HUES48 (cell line): ENCODE measurements around the gene SLAMF7.
"Not testable (repeated sequence)": the region's sequence is repeated elsewhere in the genome, so short reads cannot be mapped to it uniquely, and the experiment has no call there.

ENCODE experiments used
- H3K27ac ChIP-seq: one replicate; pipeline ENCODE4 v1.7.0; 2013; ENCODE audit warnings: low read depth, low read length, inconsistent platforms
- H3K27me3 ChIP-seq: 2 replicates; pipeline ENCODE4 v1.6.1; 2013; ENCODE audit warnings: mild to moderate bottlenecking, low read length; ENCODE audit not compliant: control insufficient read depth, insufficient read depth
- H3K36me3 ChIP-seq: 2 replicates; pipeline ENCODE4 v1.6.1; 2013; ENCODE audit warnings: low read length; ENCODE audit not compliant: control insufficient read depth, insufficient read depth
- H3K4me1 ChIP-seq: 2 replicates; pipeline ENCODE4 v1.6.1; 2013; ENCODE audit warnings: mild to moderate bottlenecking, low read length; ENCODE audit not compliant: control insufficient read depth, insufficient read depth
- H3K4me3 ChIP-seq: 2 replicates; pipeline ENCODE4 v1.5.1; 2013; ENCODE audit warnings: mild to moderate bottlenecking, low read depth, low read length
- H3K9ac ChIP-seq: 2 replicates; pipeline ENCODE4 v1.6.1; 2013; ENCODE audit warnings: mild to moderate bottlenecking, low read depth, low read length, moderate library complexity
- H3K9me3 ChIP-seq: 2 replicates; pipeline ENCODE4 v1.6.1; 2013; ENCODE audit warnings: low read length; ENCODE audit not compliant: control insufficient read depth, insufficient read depth

The SLAMF7 gene

DNA sequence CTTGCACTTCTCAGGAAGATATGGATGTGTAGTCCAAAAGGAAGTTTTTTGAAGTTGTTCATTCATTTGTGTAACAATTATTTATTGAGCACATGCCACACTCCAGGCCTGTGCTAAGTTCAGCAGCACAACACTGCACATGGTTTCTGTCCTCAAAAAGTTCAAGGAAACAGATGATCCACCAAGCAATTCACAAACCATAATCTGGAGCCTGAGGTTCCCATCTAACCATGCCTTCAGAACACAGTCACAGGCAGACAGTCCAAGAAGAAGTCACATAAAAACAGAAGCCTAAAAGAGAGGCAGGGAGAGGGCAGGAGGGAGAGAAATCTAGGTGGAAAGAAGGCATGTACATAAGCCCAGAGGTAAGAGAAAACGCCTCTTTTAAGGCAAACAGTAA is 29.3 kb upstream of the SLAMF7 start:
- Histone ChIP-seq H3K4me1 (no peaks in the 10 kb centered on the region), H3K9me3 (no peaks in the 10 kb centered on the region), H3K36me3 (no peaks in the 10 kb centered on the region), H3K27ac (no peak overlapping the region), H3K27me3 (no peaks in the 10 kb centered on the region), H3K4me3 (no peak overlapping the region), H3K9ac (no peak overlapping the region)

DNA sequence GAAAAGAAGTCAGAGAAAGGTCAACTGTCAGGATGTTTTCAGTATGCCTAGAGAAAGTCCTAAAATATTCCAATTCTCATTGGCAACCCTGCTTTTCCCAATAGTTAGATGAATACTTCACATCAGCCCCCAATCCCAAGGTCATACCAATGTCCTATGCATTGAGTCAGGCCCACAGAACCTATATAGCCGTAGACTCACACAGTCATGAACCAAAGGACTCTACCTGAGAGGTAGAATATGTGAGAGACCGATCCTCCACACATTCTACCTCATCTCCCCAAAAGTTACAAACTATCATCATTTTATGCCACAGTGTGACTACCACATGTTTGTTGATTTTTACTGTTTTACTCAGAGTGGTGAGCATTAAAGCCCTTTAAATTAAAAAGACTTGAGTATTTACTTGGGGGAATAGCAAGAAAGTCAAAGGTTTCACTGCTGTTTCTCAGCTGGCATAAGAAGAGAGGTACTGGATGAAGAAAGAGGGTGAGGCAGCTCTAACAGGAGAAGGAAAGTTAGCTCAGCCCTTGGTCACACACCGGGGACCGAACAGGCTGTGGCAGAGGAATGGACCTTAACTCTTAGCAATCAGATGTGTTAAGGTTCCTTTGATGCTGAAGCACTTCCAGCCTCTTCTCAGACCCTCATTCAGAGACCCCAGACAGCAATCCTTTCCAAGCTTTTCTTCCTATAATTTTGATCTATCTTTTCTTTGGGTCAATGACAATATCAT is 28.4 kb upstream of the SLAMF7 start:
- no peaks in the 10 kb centered on the region for H3K4me1 ChIP-seq
- H3K36me3 ChIP-seq: no peaks in the 10 kb centered on the region
- H3K4me3 ChIP-seq: no peak overlapping the region
- no peaks in the 10 kb centered on the region for H3K27me3 ChIP-seq
- H3K9ac ChIP-seq: no peak overlapping the region
- H3K27ac ChIP-seq: no peak overlapping the region
- no peaks in the 10 kb centered on the region for H3K9me3 ChIP-seq

DNA sequence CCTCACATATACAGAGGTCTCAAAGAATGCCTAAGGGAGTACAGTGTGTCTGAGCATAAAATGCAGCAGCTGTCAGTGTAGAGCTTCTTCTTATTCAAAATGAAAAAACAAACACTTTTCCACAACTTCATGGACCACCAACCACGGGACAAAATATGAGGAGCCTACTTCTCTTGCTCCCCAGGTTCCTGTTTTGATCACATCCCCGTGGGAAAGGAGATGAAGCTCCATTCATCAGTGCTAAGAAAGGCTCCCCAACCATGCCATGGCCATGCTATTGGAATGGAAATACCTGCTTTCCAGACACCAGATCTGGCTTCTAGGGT is 27.8 kb upstream of the SLAMF7 start:
- no peak overlapping the region for H3K4me3 ChIP-seq
- H3K27ac ChIP-seq: no peak overlapping the region
- no peaks in the 10 kb centered on the region for H3K9me3 ChIP-seq
- H3K4me1 ChIP-seq: no peaks in the 10 kb centered on the region
- no peak overlapping the region for H3K9ac ChIP-seq
- H3K27me3 ChIP-seq: no peaks in the 10 kb centered on the region
- H3K36me3 ChIP-seq: no peaks in the 10 kb centered on the region

- Histone ChIP-seq H3K4me1 (no peaks in the 10 kb centered on the region), H3K9ac (no peak within 1 kb of the TSS)
These were observed 27.3 kb upstream of the SLAMF7 start, which contains the start of gene CD48 for GRCh38 chr1:160711602-160712311. TSS of gene CD48 (minus strand) at chr1:160711822. CDS start at chr1:160711763, 59 bp downstream.

GRCh38 chr1:160712525-160713080 is 26.4 kb upstream of the SLAMF7 start:
- not testable (repeated sequence) for H3K9me3 ChIP-seq, H3K4me1 ChIP-seq, H3K36me3 ChIP-seq, H3K9ac ChIP-seq, H3K27me3 ChIP-seq, H3K4me3 ChIP-seq, H3K27ac ChIP-seq

More at GRCh38 chr1:160711602-160712311, 27.3 kb upstream of the SLAMF7 start, which contains the start of gene CD48:
- H3K9me3 ChIP-seq: no peaks in the 10 kb centered on the region
- H3K27me3 ChIP-seq: no peaks in the 10 kb centered on the region
- H3K27ac ChIP-seq: no peak within 1 kb of the TSS
- H3K36me3 ChIP-seq: no peaks in the 10 kb centered on the region
- no peak within 1 kb of the TSS for H3K4me3 ChIP-seq

DNA sequence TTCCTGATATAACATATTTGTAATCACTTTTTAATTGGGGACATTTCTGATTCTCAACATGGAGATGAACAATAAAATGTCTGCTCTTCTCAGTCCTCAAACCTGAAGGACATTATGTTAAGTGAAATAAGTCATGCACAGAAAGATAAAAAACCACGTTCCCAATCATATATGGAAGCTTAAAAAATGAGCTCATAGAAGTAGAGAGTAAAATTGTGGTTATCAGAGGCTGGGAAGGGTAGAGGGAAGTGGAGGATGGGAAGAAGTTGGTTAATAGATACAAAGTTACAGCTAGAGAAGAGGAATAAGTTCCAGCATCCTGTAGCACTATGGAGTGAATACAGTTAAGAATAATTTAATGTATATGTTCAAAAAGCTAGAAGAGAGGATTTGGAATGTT is 25.9 kb upstream of the SLAMF7 start:
- Histone ChIP-seq H3K36me3 (no peaks in the 10 kb centered on the region), H3K27ac (no peak overlapping the region), H3K4me3 (no peak overlapping the region), H3K27me3 (no peaks in the 10 kb centered on the region), H3K9me3 (no peaks in the 10 kb centered on the region), H3K4me1 (no peaks in the 10 kb centered on the region), H3K9ac (no peak overlapping the region)

GRCh38 chr1:160714034-160714648 is 24.9 kb upstream of the SLAMF7 start:
- not testable (repeated sequence) for H3K27ac ChIP-seq, H3K4me3 ChIP-seq, H3K9me3 ChIP-seq, H3K27me3 ChIP-seq, H3K9ac ChIP-seq, H3K4me1 ChIP-seq, H3K36me3 ChIP-seq

DNA sequence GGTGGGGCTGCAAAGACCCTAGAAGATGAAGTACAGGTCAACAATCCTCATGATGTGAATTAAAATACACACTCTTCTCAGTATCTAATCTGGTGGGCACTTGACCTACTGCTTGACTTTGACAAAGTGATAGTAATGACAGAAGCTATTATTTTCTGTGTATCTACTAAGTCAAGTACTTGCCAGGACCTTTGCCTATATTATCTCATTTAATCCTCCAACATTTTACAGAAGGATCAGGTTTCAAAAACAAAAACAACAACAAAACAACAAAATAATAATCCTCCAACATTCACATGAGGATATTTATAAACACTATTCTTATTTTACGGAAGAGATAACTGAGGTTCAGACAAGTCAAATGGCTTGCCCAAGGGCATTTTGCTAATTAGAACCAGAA is 23.0 kb upstream of the SLAMF7 start:
- H3K27me3 ChIP-seq: no peaks in the 10 kb centered on the region
- H3K36me3 ChIP-seq: no peaks in the 10 kb centered on the region
- no peak overlapping the region for H3K9ac ChIP-seq
- H3K4me3 ChIP-seq: no peak overlapping the region
- no peaks in the 10 kb centered on the region for H3K4me1 ChIP-seq
- H3K27ac ChIP-seq: no peak overlapping the region
- H3K9me3 ChIP-seq: peaks cover 5% of the 10 kb centered on the region; the same call in 1 of the 2 replicates

DNA sequence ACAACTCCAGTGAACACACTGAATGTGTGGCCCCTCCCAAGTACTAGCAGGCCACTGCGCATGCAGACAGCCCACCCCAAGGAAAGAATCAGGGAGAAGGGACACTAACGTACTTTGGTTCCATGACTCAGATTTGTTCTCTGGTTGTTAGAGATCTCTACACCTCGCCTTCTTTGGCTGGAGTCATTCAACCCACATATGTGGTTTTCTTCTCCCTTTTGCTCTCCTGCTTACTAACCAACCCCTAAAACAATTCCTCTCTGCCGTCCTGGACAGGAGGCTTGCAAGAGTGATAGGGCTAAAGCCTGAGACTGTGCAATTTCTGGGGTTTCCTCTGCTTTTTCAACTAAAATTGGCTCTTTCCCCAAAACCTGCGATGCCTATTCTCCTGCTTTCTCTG is 21.7 kb upstream of the SLAMF7 start:
- no peaks in the 10 kb centered on the region for H3K27me3 ChIP-seq
- no peak overlapping the region for H3K4me3 ChIP-seq
- no peak overlapping the region for H3K27ac ChIP-seq
- H3K4me1 ChIP-seq: no peaks in the 10 kb centered on the region; the same call in 1 of the 2 replicates
- peaks cover 11% of the 10 kb centered on the region for H3K9me3 ChIP-seq
- H3K9ac ChIP-seq: no peak overlapping the region
- H3K36me3 ChIP-seq: no peaks in the 10 kb centered on the region

DNA sequence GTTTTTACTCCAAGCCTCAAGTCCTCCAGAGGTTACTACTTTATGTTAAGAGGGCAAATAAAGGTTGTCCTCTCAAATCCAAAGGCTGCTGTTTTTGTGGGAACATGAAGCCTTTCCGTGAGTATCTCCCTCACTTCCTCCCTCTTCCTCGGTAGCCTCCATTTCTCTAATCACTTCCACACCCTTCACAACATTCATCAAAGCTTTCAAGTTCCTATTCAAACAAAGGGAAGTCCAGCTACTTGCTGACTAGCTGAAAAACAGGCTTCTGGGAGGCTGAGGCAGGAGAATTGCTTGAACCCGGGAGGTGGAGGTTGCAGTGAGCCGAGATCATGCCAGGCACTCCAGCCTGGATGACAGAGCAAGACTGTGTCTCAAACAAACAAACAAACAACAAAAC is 20.8 kb upstream of the SLAMF7 start:
- H3K36me3 ChIP-seq: no peaks in the 10 kb centered on the region
- no peak overlapping the region for H3K27ac ChIP-seq
- H3K4me3 ChIP-seq: no peak overlapping the region
- H3K9ac ChIP-seq: no peak overlapping the region
- H3K9me3 ChIP-seq: peaks cover 11% of the 10 kb centered on the region
- peaks cover 3% of the 10 kb centered on the region; the same call in 1 of the 2 replicates for H3K4me1 ChIP-seq
- H3K27me3 ChIP-seq: no peaks in the 10 kb centered on the region
